ENCODE measurements around the gene CSNK1A1L.
"Not testable (repeated sequence)": the region's sequence is repeated elsewhere in the genome, so short reads cannot be mapped to it uniquely, and the experiment has no call there.

Gene CSNK1A1L

GRCh38 chr13:37069597-37070103 lies 35.8 kb downstream of the CSNK1A1L start:
- H3K4me3 ChIP-seq (ENCODE audit: low read depth, low read length): no peak overlapping the region
- TF ChIP-seq CTCF (IDR thresholded peaks at IDR 0.05; ENCODE audit: low read depth, low read length): no peak

GRCh38 chr13:37068962-37069361 lies 36.5 kb downstream of the CSNK1A1L start:
- H3K4me3 ChIP-seq (ENCODE audit: low read depth, low read length): no peak overlapping the region
- no peak for TF ChIP-seq CTCF (IDR thresholded peaks at IDR 0.05; ENCODE audit: low read depth, low read length)

GRCh38 chr13:37067874-37068273 lies 37.6 kb downstream of the CSNK1A1L start:
- no peak for TF ChIP-seq CTCF (IDR thresholded peaks at IDR 0.05; ENCODE audit: low read depth, low read length)
- no peak overlapping the region for H3K4me3 ChIP-seq (ENCODE audit: low read depth, low read length)

- TF ChIP-seq CTCF (IDR thresholded peaks at IDR 0.05; ENCODE audit: low read depth, low read length): no peak
- H3K4me3 ChIP-seq (ENCODE audit: low read depth, low read length): no peak overlapping the region
These were observed 39.5 kb downstream of the CSNK1A1L start for GRCh38 chr13:37065890-37066526.

- TF ChIP-seq CTCF (IDR thresholded peaks at IDR 0.05; ENCODE audit: low read depth, low read length): no peak
- peak overlapping the region; percentile 77 for H3K4me3 ChIP-seq (ENCODE audit: low read depth, low read length)
These were observed 45.6 kb downstream of the CSNK1A1L start for GRCh38 chr13:37059848-37060192.

- TF ChIP-seq CTCF (IDR thresholded peaks at IDR 0.05; ENCODE audit: low read depth, low read length): no peak
These were observed 46.3 kb downstream of the CSNK1A1L start, which contains the start of gene SUPT20H for GRCh38 chr13:37058910-37059847. SUPT20H (minus strand) TSS chr13:37059688; CDS start chr13:37051490, 8,198 bp downstream.

GRCh38 chr13:37056228-37056627 lies 49.2 kb downstream of the CSNK1A1L start:
- not testable (repeated sequence) for H3K4me3 ChIP-seq (ENCODE audit: low read depth, low read length)

More at GRCh38 chr13:37058910-37059847, 46.3 kb downstream of the CSNK1A1L start, which contains the start of gene SUPT20H:
- H3K4me3 ChIP-seq (ENCODE audit: low read depth, low read length): peak within 1 kb of the TSS; percentile 77
